Cardiac muscle cell (in vitro differentiated cells and primary cell): ENCODE data around the gene NBEA. TPM values are rescaled to one million over a fixed set of nuclear protein-coding genes. Genes with fewer than 3 reads are reported as not detected.

ENCODE experiments used
- DNase-seq, 2 donors: peaks; one replicate each; pipeline versions ENCODE4 v3.0.0 to v3.0.0-alpha.2; 2010 to 2017; ENCODE audit warnings: low read depth in 1 of 2, low spot score in 1 of 2
- H3K27ac ChIP-seq: fragments of 200-600 bp; sonication (generic); 2 replicates; pipeline ENCODE4 v1.5.1; 2016
- H3K27me3 ChIP-seq: fragments of 200-600 bp; sonication (generic); 2 replicates; pipeline ENCODE4 v1.6.0; 2016; ENCODE audit warnings: control low read depth
- H3K36me3 ChIP-seq: fragments of 200-600 bp; sonication (generic); 2 replicates; pipeline ENCODE4 v1.5.1; 2016; ENCODE audit warnings: control low read depth
- H3K4me1 ChIP-seq: fragments of 200-600 bp; sonication (generic); 2 replicates; pipeline ENCODE4 v1.8.1; 2017; ENCODE audit warnings: low read depth, mild to moderate bottlenecking, mixed run types
- H3K4me3 ChIP-seq: fragments of 200-600 bp; sonication (generic); 2 replicates; pipeline ENCODE4 v1.5.1; 2016; ENCODE audit warnings: mild to moderate bottlenecking
- H3K9me3 ChIP-seq: fragments of 200-600 bp; sonication (generic); 2 replicates; pipeline ENCODE4 v1.5.1; 2017; ENCODE audit warnings: low read depth, mild to moderate bottlenecking, control low read depth
- CTCF ChIP-seq: IDR thresholded peaks from 2 replicates; pipeline ENCODE4 v1.5.1; 2012; ENCODE audit warnings: low read depth, mild to moderate bottlenecking, low read length
- polyA plus RNA-seq: library from polyadenylated mRNA; unstranded; fragments of >200 nt; fragmentation: Nextera tagmentation; extraction: Ambion mirVana; gene quantifications from 2 replicates; pipeline ENCODE4 v1.2.1, GENCODE V29; 2016
- total RNA-seq: library from RNA; depleted of rRNA; stranded (reverse); fragments of >200 nt; gene quantifications from 2 replicates; pipeline ENCODE4 v1.2.3, GENCODE V29; 2016

NBEA gene
- total and polyA plus RNA-seq, 2 experiments from 2014 or later, result 4.6 to 13.2 TPM

DNA sequence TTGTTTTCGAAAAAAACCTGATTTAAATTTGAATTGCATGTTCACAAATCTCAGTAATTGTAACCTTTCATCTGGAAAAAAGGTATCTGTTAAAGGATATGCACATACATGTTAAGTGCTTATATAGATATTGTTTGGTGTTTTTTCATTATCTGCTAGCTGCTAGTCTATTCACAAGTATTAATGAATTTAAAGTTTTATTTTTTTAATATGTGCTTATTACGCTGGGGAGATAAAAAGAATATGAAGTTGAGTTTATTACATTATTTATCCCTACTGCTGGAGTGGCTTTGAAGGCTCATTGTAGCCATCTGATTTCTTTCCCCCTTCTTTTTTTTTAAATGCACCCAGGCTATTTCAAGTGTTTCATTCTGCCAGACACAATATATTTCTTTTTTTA is 538.3 kb downstream of the NBEA start:
- H3K9me3 ChIP-seq, result no peaks in the 10 kb centered on the region
- peaks cover 76% of the 10 kb centered on the region for H3K27me3 ChIP-seq
- DNase-seq, result no peak
- no peaks in the 10 kb centered on the region for H3K4me1 ChIP-seq
- H3K4me3 ChIP-seq, result no peak overlapping the region
- no peak overlapping the region for H3K27ac ChIP-seq
- no peaks in the 10 kb centered on the region for H3K36me3 ChIP-seq
- TF ChIP-seq CTCF, result no peak

DNA sequence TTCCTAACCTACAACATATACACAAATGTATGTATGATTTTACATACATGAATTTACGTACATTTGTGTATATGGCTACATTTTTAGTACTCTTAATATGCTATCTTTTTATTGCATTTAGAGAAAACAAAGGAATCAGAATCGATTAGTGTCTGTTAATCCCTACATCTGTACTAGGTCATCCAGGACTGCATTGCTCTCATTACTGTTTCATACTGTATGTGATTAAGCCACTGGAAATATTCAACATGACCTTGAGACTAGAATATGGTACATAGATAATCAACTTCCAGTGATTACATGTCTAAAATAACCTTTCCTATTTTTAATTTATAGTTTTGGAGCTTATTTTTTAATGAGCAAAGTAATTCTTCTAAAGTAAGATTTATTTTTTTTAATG is 539.7 kb downstream of the NBEA start:
- no peak overlapping the region for H3K4me3 ChIP-seq
- no peak for TF ChIP-seq CTCF
- peaks cover 62% of the 10 kb centered on the region for H3K27me3 ChIP-seq
- no peaks in the 10 kb centered on the region for H3K9me3 ChIP-seq
- H3K27ac ChIP-seq, result no peak overlapping the region
- H3K36me3 ChIP-seq, result no peaks in the 10 kb centered on the region
- no peak for DNase-seq
- no peaks in the 10 kb centered on the region for H3K4me1 ChIP-seq

DNA sequence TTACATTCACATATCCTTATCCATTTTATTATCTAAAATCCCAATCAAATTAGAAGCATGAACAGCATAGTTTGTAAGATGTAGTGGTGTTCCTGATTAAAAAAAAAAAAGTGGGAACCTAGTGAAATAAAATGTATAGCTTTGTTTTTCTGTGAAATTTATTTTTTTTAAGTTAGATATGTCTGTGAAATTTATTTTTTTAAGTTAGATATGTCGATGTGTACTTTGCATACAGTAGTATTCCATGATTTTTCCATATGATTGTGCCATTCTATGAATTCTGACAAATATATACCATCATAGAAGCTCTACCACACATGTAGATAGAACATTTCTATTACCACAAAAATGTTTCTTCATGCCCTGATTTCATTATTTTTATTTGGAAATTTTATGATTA is 540.5 kb downstream of the NBEA start:
- H3K4me3 ChIP-seq, result no peak overlapping the region
- TF ChIP-seq CTCF, result no peak
- no peaks in the 10 kb centered on the region for H3K36me3 ChIP-seq
- H3K4me1 ChIP-seq, result no peaks in the 10 kb centered on the region
- peaks cover 57% of the 10 kb centered on the region for H3K27me3 ChIP-seq
- DNase-seq, result no peak
- no peaks in the 10 kb centered on the region for H3K9me3 ChIP-seq
- no peak overlapping the region for H3K27ac ChIP-seq

DNA sequence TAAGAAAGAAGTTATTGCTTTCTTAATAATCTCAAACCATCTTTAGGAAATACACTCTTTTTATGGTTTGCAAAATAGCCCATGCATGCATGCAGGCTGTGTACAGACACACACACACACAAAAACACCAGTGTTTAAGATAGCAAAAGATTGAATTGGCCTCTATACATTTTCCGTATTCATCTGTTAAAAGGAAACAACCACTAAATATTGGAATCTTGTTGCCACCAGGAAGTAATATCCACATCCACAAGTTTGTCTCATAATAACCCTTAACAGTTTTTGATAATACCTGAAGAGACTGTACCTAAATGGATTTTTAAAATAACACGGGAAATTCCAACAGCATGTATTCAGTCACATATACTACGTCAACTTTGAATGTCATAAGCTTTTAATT is 541.7 kb downstream of the NBEA start:
- peaks cover 46% of the 10 kb centered on the region for H3K27me3 ChIP-seq
- DNase-seq, result no peak

GRCh38 chr13:35484384-35484783 is 542.3 kb downstream of the NBEA start:
- no peak for TF ChIP-seq CTCF
- Histone ChIP-seq H3K4me1 (no peaks in the 10 kb centered on the region), H3K36me3 (no peaks in the 10 kb centered on the region), H3K9me3 (no peaks in the 10 kb centered on the region), H3K4me3 (no peak overlapping the region), H3K27ac (no peak overlapping the region), H3K27me3 (peaks cover 44% of the 10 kb centered on the region)
- no peak for DNase-seq

More for the DNA sequence above, 541.7 kb downstream of the NBEA start:
- H3K36me3 ChIP-seq, result no peaks in the 10 kb centered on the region
- no peaks in the 10 kb centered on the region for H3K4me1 ChIP-seq
- no peak for TF ChIP-seq CTCF
- no peak overlapping the region for H3K27ac ChIP-seq
- H3K9me3 ChIP-seq, result no peaks in the 10 kb centered on the region
- H3K4me3 ChIP-seq, result no peak overlapping the region

- no peak for TF ChIP-seq CTCF
- no peaks in the 10 kb centered on the region for H3K36me3 ChIP-seq
- peaks cover 36% of the 10 kb centered on the region for H3K27me3 ChIP-seq
- H3K9me3 ChIP-seq, result no peaks in the 10 kb centered on the region
- H3K4me1 ChIP-seq, result no peaks in the 10 kb centered on the region
- no peak for DNase-seq
- H3K4me3 ChIP-seq, result no peak overlapping the region
- H3K27ac ChIP-seq, result no peak overlapping the region
These were observed 543.4 kb downstream of the NBEA start for GRCh38 chr13:35485424-35485823.
